OCI-LY1 (cell line): ENCODE data around the gene MAPK8IP1.

Experiments used
- H2AFZ ChIP-seq: fragments of 200-600 bp; sonication (generic), shearing (Covaris generic); 2 replicates; pipeline ENCODE4 v1.6.0; 2014; ENCODE audit warnings: antibody characterized with exemption, mild to moderate bottlenecking, low read length
- H3F3A ChIP-seq: fragments of 200-600 bp; sonication (generic), shearing (Covaris generic); 2 replicates; pipeline ENCODE4 v1.6.0; 2014; ENCODE audit warnings: mild to moderate bottlenecking, antibody characterized with exemption, low read length, moderate library complexity; ENCODE audit not compliant: insufficient read depth
- H3K27ac ChIP-seq: fragments of 200-600 bp; sonication (generic); 2 replicates; pipeline ENCODE4 v1.5.1; 2014; ENCODE audit warnings: low read length, mixed run types, mild to moderate bottlenecking, low read depth; ENCODE audit not compliant: poor library complexity, severe bottlenecking
- H3K27me3 ChIP-seq: fragments of 200-600 bp; sonication (generic); 2 replicates; pipeline ENCODE4 v1.6.0; 2014; ENCODE audit warnings: antibody characterized with exemption, mild to moderate bottlenecking, low read length, moderate library complexity; ENCODE audit not compliant: insufficient read depth
- H3K36me3 ChIP-seq: fragments of 200-600 bp; sonication (generic); 2 replicates; pipeline ENCODE4 v1.6.1; 2014; ENCODE audit warnings: mild to moderate bottlenecking, antibody characterized with exemption, low read length, moderate library complexity, mixed read lengths; ENCODE audit not compliant: insufficient read depth
- H3K4me1 ChIP-seq: fragments of 200-600 bp; sonication (generic); 2 replicates; pipeline ENCODE4 v1.5.1; 2014; ENCODE audit warnings: mild to moderate bottlenecking, low read length, moderate library complexity; ENCODE audit not compliant: insufficient read depth, severe bottlenecking
- H3K4me2 ChIP-seq: fragments of 200-600 bp; sonication (generic), shearing (Covaris generic); 2 replicates; pipeline ENCODE4 v1.6.1; 2014; ENCODE audit warnings: low read length
- H3K4me3 ChIP-seq: fragments of 200-600 bp; sonication (generic); 2 replicates; pipeline ENCODE4 v1.5.1; 2014; ENCODE audit warnings: low read length, low read depth, mild to moderate bottlenecking, mixed read lengths; ENCODE audit not compliant: poor library complexity, severe bottlenecking
- H3K79me2 ChIP-seq: fragments of 200-600 bp; shearing (Covaris generic); 2 replicates; pipeline ENCODE4 v1.6.1; 2016; ENCODE audit warnings: mixed run types, low read length, mixed read lengths; ENCODE audit not compliant: insufficient read depth
- H3K9ac ChIP-seq: fragments of 200-600 bp; sonication (generic), shearing (Covaris generic); 2 replicates; pipeline ENCODE4 v1.6.1; 2014; ENCODE audit warnings: mild to moderate bottlenecking, low read length, mixed read lengths
- H3K9me2 ChIP-seq: fragments of 200-600 bp; sonication (generic), shearing (Covaris generic); 2 replicates; pipeline ENCODE4 v1.6.1; 2014; ENCODE audit warnings: low read depth, mild to moderate bottlenecking, low read length, mixed read lengths
- H3K9me3 ChIP-seq: fragments of 200-600 bp; shearing (Covaris generic); 2 replicates; pipeline ENCODE4 v1.6.1; 2014; ENCODE audit warnings: low read length, mixed read lengths
- H4K20me1 ChIP-seq: fragments of 200-600 bp; sonication (generic), shearing (Covaris generic); 2 replicates; pipeline ENCODE4 v1.6.0; 2016; ENCODE audit warnings: mild to moderate bottlenecking, low read length; ENCODE audit not compliant: insufficient read depth
- CTCF ChIP-seq: fragments of 200-600 bp; sonication (generic), shearing (Covaris generic); IDR thresholded peaks from 2 replicates; pipeline ENCODE4 v1.5.1; 2017; ENCODE audit warnings: mild to moderate bottlenecking, antibody characterized with exemption, low read length, moderate library complexity, mixed read lengths
- EZH2 ChIP-seq: fragments of 200-600 bp; sonication (generic), shearing (Covaris generic); IDR thresholded peaks from 2 replicates; pipeline ENCODE4 v1.8.0; 2017; ENCODE audit warnings: borderline replicate concordance, mixed run types, mild to moderate bottlenecking, antibody characterized with exemption, low read length, moderate library complexity, mixed read lengths

Gene MAPK8IP1

GRCh38 chr11:45856044-45856468, 29.4 kb upstream of the MAPK8IP1 start:
- Histone ChIP-seq H3K9me2 (no peaks in the 10 kb centered on the region), H3K36me3 (peaks cover 60% of the 10 kb centered on the region), H3K27ac (no peak overlapping the region), H3K27me3 (no peaks in the 10 kb centered on the region), H3K4me2 (no peak overlapping the region), H2AFZ (no peak overlapping the region), H3K4me1 (peaks cover 16% of the 10 kb centered on the region), H3K4me3 (no peak overlapping the region), H3K9ac (no peak overlapping the region), H3K9me3 (no peaks in the 10 kb centered on the region), H4K20me1 (no peaks in the 10 kb centered on the region), H3K79me2 (peaks cover 27% of the 10 kb centered on the region), H3F3A (no peaks in the 10 kb centered on the region)
- TF ChIP-seq EZH2 (no peak), CTCF (no peak)

GRCh38 chr11:45857961-45858474, 27.4 kb upstream of the MAPK8IP1 start:
- H3F3A ChIP-seq = no peaks in the 10 kb centered on the region
- H3K4me2 ChIP-seq = no peak overlapping the region
- H3K9ac ChIP-seq = no peak overlapping the region
- H3K36me3 ChIP-seq = peaks cover 79% of the 10 kb centered on the region
- no peaks in the 10 kb centered on the region for H3K9me2 ChIP-seq
- no peak overlapping the region for H3K27ac ChIP-seq
- peaks cover 3% of the 10 kb centered on the region for H3K4me1 ChIP-seq
- peaks cover 12% of the 10 kb centered on the region; the same call in 1 of the 2 replicates for H3K79me2 ChIP-seq
- H4K20me1 ChIP-seq = no peaks in the 10 kb centered on the region
- no peaks in the 10 kb centered on the region for H3K9me3 ChIP-seq
- no peaks in the 10 kb centered on the region for H3K27me3 ChIP-seq
- H3K4me3 ChIP-seq = no peak overlapping the region
- TF ChIP-seq CTCF = no peak
- TF ChIP-seq EZH2 = no peak
- H2AFZ ChIP-seq = no peak overlapping the region

GRCh38 chr11:45858751-45859398, 26.6 kb upstream of the MAPK8IP1 start:
- no peak overlapping the region for H3K4me3 ChIP-seq
- no peaks in the 10 kb centered on the region for H3K9me2 ChIP-seq
- no peaks in the 10 kb centered on the region for H3K27me3 ChIP-seq
- H3K36me3 ChIP-seq = peaks cover 82% of the 10 kb centered on the region
- no peaks in the 10 kb centered on the region for H3F3A ChIP-seq
- H2AFZ ChIP-seq = no peak overlapping the region
- TF ChIP-seq EZH2 (no peak), CTCF (no peak)
- no peaks in the 10 kb centered on the region for H4K20me1 ChIP-seq
- no peak overlapping the region for H3K4me2 ChIP-seq
- H3K9ac ChIP-seq = no peak overlapping the region
- no peaks in the 10 kb centered on the region for H3K4me1 ChIP-seq
- no peaks in the 10 kb centered on the region for H3K9me3 ChIP-seq
- H3K27ac ChIP-seq = no peak overlapping the region
- peaks cover 4% of the 10 kb centered on the region; the same call in 1 of the 2 replicates for H3K79me2 ChIP-seq
